Vagina (tissue), 2 donors: ENCODE measurements around the gene SUPT6H.

ENCODE experiments used
- CTCF ChIP-seq, 3 experiments: fragments of 450-650 bp in 2 of 3; fragments of 200-600 bp in 1 of 3; sonication (generic) in 1 of 3; IDR thresholded peaks; one replicate each; pipeline ENCODE4 v1.5.1; 2017 to 2019; ENCODE audit warnings: antibody characterized with exemption in 3 of 3, mild to moderate bottlenecking in 2 of 3, moderate library complexity in 2 of 3
- POLR2A ChIP-seq, 2 donors: fragments of 450-650 bp; IDR thresholded peaks; one replicate each; pipeline ENCODE4 v1.6.1; 2017; ENCODE audit warnings: antibody characterized with exemption in 2 of 2, mild to moderate bottlenecking in 2 of 2, moderate library complexity in 2 of 2
- POLR2AphosphoS5 ChIP-seq, 2 donors: sonication (generic); formaldehyde crosslinking; IDR thresholded peaks; one replicate each; pipeline ENCODE4 v1.9.0; 2017; ENCODE audit warnings: antibody characterized with exemption in 2 of 2, mild to moderate bottlenecking in 2 of 2, low read depth in 1 of 2; ENCODE audit not compliant: insufficient read depth in 1 of 2

GRCh38 chr17:28655160-28655559, 6.8 kb upstream of the SUPT6H start:
- TF ChIP-seq CTCF (IDR thresholded peaks at IDR 0.05) (no peak), POLR2AphosphoS5 (IDR thresholded peaks at IDR 0.05; ENCODE audit: insufficient read depth in 1 of 2, low read depth in 1 of 2) (no peak), POLR2A (IDR thresholded peaks at IDR 0.05) (no peak)
